Stimulated activated CD4-positive, alpha-beta T cell treated with anti-CD3 and anti-CD28 coated beads, Interleukin-4, amount 100 ng/mL, for 1 hour (primary cell): ENCODE data around the gene CD79A.

Experiments
- DNase-seq: peaks from one replicate; pipeline ENCODE4 v3.0.0-alpha.2; 2020

The CD79A gene

GRCh38 chr19:41886761-41887710, 10.0 kb downstream of the CD79A start:
- DNase-seq = peak; percentile 43

- DNase-seq = peak; percentile 83
Observed at GRCh38 chr19:41887711-41888382, 10.8 kb downstream of the CD79A start.

DNA sequence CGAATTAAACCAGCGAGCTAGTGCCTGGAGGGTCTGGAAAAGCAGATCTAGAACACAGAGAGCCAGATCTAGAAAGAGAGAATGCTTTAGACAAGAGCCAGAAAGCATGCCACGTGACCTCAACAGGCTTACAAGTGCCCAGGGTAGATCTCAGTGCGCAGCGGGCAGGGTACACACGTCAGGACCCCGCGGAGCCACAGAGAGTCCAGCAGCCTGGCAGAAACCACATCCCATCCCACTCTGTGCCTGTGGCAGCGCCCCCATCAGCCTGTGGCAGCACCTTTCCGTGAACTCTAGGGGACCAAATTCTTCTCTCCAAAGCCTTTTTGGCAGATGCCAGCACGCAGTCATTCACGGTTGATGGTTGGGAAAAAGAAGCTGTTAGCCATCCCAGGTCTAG, 11.8 kb downstream of the CD79A start:
- DNase-seq = no peak

- no peak for DNase-seq
Observed at GRCh38 chr19:41889896-41890295, 12.8 kb downstream of the CD79A start.

DNA sequence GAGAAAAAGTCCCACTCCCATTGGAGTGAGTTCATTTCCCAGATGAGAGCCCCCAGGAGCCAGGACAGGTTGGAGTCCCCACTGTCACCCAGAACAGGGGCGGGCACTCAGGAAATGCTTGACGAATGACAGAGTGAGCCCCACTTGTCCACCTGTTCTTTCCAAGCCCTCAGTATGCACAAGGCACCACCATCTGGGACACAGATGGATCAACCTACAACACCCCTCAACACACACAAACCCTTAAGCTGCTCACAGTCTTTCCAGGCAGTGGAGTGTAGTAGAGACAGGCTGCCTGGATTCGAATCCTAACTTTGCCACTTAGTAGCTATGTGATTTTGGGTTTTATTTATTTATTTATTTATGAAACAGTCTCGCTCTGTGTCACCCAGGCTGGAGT, 13.9 kb downstream of the CD79A start:
- DNase-seq = no peak

- DNase-seq = no peak
Observed at GRCh38 chr19:41892173-41892902, 15.3 kb downstream of the CD79A start.

DNA sequence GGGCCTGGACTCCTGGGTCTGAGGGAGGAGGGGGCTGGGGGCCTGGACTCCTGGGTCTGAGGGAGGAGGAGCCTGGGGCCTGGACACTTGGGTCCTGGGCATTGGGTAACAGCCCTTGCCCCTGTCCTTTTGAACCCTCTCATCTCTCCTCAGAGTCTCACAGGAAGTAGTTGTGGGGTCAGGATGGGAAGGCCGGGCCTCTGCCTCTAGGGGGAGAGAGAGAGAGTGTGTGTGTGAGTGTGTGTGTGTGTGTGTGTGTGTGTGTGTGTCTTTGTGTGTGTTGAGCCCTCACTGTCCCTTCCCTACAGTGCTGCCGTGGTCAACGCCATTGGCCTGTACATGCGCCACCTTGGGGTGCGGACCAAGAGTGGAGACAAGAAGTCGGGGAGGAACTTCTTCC, 16.8 kb downstream of the CD79A start:
- no peak for DNase-seq

DNA sequence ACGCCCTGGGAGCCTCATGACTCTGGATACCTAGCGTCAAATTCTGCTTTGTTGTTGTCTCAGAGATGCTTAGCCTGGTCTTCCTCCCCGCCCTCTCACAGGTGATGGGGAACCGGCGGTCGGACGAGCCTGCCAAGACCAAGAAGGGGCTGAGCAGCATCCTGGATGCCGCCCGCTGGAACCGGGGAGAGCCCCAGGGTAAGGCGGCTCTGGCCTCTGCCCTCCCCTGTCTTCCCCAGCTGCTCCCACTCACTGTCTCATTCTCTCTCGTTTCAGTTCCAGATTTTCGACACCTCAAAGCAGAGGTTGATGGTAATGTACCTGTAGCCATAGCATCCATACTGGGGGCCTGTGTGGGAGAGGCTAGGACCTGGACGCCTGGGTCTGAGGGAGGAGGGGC, 17.3 kb downstream of the CD79A start:
- DNase-seq = no peak

DNA sequence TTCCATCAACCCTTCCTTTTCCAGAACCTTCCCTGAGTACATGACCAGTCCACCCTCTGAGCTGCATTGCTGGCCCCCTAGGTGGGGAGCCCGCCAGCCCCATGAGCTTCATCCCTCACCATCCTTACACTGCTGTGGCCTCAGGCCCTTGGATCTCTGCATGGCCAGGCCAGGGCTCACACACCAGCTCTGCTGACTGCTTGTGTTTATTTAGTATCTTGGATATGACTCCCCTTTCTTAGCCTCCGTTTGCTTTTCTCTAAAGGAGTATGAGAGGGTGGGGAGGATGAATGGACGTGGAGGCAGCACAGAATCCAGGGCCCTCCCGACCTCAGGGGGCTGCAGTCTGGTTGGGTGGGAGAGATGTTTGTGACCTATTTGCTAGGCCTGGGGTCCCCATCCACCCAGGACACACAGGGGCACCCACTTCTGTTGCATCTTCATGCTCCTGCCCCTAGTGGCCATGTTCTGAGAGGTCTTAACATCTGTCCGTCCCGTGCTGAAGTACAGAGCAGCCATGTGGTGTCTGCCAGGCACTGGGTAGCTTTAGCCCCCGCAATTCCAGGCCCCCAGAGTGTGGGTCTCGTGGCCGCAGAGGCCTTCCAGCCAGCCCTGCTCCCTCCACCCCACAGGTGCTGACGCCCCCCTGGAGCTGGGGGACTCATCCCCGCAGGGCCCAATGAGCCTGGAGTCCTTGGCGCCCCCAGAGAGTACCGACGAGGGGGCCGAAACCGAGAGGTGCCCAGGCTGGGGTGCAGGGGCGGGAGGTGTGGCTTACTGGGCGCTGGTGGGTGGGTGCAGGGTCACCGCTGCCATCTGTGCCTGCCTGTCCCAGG, 18.9 kb downstream of the CD79A start:
- DNase-seq = no peak

GRCh38 chr19:41896581-41896942, 19.5 kb downstream of the CD79A start:
- DNase-seq = no peak

DNA sequence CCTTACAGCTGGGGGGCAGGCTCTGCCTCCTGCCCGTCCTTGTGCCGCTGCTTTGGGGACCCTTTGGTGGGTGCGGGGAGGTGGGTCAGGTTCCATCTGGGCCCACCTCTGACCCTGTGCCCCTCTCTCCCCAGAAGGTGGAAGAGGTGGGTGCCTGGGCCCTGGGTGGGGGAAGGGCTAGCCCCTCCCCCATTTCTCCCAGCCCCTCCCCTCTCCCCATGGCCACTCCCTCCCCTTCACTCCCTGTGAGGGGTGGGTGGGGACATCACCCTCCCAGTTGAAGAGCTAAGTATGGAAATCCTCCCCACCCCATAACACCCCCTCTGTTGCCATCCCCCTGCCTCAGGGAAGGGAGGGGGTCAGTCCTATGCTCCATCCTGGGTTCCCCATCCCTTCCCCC, 20.1 kb downstream of the CD79A start:
- no peak for DNase-seq

DNA sequence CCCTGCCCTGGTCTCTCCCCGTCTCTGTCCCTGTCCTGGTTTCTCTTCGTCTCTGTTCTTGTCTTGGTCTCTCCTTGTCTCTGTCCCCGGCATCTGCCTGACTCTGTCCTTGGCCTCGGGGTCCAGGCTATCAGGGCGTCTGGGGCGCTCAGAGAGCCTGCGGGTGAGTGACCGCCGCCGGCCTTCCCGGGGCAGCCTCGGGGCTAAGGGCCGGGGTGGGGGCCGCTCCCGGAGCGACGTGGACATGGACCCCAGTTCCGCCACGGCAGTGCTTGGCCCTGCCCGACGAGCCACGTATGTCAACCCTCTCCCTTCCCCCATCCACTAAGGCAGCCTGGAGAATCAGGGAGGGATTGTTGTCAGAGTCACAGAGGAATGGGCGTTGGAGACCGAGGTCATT, 20.7 kb downstream of the CD79A start:
- no peak for DNase-seq

GRCh38 chr19:41898235-41898634, 21.2 kb downstream of the CD79A start:
- DNase-seq = no peak

DNA sequence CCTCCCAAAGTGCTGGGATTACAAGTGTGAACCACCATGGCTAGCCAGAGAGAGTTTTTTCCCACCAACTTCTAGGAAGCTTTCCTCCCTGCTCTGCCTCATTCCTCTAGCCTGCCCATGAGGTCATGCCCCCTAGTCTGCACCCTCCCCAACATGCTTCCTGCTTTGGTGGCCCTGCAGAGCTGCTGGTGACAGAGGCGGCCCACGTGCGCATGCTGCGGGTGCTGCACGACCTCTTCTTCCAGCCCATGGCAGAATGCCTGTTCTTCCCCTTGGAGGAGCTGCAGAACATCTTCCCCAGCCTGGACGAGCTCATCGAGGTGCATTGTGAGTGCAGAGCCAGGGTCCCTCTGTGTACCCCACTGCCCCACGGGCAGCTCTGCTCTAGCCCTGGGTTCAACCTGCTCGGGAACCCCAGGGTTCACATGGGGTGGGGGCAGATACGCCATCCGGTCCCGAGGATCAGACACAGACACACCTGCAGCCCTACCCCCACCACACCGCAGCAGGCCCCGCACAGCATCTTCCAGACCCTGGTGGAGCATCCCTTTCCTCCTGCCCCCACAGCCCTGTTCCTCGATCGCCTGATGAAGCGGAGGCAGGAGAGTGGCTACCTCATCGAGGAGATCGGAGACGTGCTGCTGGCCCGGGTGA, 24.8 kb downstream of the CD79A start:
- DNase-seq = no peak

DNA sequence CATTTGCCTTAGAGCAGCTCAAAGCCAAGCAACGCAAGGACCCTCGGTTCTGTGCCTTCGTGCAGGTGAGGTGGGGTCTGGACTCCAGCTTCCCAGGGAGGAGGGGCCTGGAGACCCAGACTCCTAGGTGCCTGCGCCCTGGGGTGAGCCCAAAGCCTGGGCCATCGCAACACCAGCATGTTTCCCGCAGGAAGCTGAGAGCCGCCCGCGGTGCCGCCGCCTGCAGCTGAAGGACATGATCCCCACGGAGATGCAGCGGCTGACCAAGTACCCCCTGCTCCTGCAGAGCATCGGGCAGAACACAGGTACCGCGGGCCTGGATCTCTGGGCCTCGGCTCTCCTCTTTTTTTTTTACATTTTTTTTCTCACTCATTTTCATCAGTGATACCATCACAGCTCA, 25.5 kb downstream of the CD79A start:
- DNase-seq = no peak

DNA sequence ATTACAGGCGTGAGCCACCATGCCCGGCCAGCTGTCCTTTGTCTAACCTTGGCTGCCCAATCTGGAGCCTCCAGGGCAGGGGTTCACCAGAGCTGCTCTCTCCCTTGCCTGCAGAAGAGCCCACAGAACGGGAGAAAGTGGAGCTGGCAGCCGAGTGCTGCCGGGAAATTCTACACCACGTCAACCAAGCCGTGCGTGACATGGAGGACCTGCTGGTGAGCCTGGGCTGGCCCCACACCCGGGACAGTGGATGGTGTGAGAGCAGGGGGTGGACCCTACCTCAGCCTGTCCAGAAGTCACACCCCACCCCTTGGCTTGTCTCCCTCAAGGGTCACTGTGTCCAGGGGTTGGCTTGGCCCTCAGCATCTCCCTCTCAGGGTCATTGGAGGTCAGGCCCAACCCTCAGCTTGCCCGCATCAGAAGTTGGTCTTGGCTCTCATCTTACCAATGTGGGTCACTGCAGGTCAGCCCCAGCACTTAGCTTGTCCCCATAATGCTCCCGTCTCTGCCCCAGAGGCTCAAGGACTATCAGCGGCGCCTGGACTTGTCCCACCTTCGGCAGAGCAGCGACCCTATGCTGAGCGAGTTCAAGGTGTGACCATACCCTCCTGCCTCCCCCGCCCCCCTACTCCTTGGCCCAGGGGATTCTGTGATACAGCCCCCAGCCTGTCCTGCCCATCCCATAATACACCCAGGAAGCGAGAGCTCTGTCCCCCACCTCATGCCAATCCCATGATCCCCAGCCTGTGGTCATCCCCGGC, 26.3 kb downstream of the CD79A start:
- DNase-seq = no peak

- DNase-seq = no peak
Observed at GRCh38 chr19:41904118-41904870, 27.2 kb downstream of the CD79A start.

DNA sequence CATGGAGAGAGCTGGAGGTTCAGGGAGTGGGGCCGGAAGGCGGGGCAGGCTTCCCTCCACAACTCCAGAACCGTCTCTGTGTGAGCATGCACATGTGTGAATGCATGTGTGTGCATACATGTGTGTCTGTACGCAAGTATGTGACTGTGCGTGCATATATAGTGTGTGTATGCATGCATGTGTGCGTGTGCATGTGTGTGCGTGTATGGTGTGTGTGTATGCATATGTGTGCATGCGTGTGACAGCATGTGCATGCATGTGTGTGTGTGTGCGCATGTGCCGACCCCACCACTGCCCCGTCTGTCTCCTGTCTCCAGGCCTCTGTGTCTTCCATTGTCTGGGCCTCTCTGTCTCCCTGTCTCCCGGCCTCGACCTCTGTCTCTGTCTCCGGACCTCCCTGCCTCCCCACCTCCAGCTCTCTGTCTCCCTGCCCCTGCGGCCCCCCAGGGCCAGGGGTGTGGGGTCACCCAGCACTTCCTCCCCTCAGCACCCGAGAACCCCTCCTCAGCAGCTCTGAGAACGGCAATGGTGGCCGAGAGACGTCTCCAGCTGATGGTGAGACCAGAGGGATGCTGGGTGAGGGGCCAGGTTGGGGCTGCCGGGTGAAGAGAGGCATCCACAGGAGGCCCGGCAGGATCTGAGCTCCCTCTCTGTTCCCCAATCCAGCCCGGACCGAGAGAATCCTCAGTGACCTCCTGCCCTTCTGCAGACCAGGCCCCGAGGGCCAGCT, 28.4 kb downstream of the CD79A start:
- no peak for DNase-seq

DNA sequence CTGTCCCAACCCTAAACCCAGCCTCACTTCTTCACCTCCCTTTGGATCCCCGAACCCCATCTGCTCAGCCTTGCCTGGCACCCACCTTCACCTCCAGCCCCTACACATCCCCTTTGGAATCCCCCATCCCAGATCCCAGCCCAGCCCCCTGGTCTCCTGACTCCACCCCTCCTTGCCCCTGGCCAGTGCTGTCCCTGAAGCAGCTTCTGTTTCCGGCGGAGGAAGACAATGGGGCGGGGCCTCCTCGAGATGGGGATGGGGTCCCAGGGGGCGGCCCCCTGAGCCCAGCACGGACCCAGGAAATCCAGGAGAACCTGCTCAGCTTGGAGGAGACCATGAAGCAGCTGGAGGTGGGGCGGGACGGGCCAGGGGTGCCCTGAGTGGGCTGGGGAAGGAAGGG, 29.2 kb downstream of the CD79A start:
- no peak for DNase-seq
